ENCODE measurements around the gene MAP3K8. TPM values are rescaled to one million over a fixed set of nuclear protein-coding genes. Genes with fewer than 3 reads are reported as not detected.

MAP3K8 gene
- polyA plus RNA-seq, 1 donor from 2014 or later: 1.5 TPM

GRCh38 chr10:30415593-30415992 is 18.4 kb upstream of the MAP3K8 start:
- H3K9ac ChIP-seq (ENCODE audit: low read length): no peak overlapping the region
- no peak overlapping the region for H2AFZ ChIP-seq (ENCODE audit: low read depth, low read length)
- H3K4me3 ChIP-seq (ENCODE audit: low read length): no peak overlapping the region
- no peaks in the 10 kb centered on the region for H3K27me3 ChIP-seq (ENCODE audit: insufficient read depth, low read depth, low read length)
- H3K27ac ChIP-seq (ENCODE audit: low read length): no peak overlapping the region
- H3K36me3 ChIP-seq (ENCODE audit: insufficient read depth, low read length): no peaks in the 10 kb centered on the region
- no peaks in the 10 kb centered on the region for H4K20me1 ChIP-seq (ENCODE audit: insufficient read depth)
- H3F3A ChIP-seq (ENCODE audit: insufficient read depth, low read length, poor library complexity, severe bottlenecking): no peaks in the 10 kb centered on the region
- H3K9me3 ChIP-seq (ENCODE audit: low read length): no peaks in the 10 kb centered on the region
- H3K79me2 ChIP-seq (replicated peaks; ENCODE audit: insufficient read depth, low read length): no peaks in the 10 kb centered on the region
- no peak for TF ChIP-seq REST (IDR thresholded peaks at IDR 0.05; ENCODE audit: borderline replicate concordance)
- TF ChIP-seq RAD21 (conservative IDR thresholded peaks at IDR 0.05): no peak
- TF ChIP-seq MXI1 (conservative IDR thresholded peaks at IDR 0.05; ENCODE audit: poor library complexity, severe bottlenecking): no peak
- TF ChIP-seq SMC3 (conservative IDR thresholded peaks at IDR 0.05; ENCODE audit: poor library complexity): no peak
- TF ChIP-seq EP300 (conservative IDR thresholded peaks at IDR 0.05; ENCODE audit: poor library complexity, severe bottlenecking): no peak
- TF ChIP-seq POLR2AphosphoS5 (IDR thresholded peaks at IDR 0.05): no peak
- TF ChIP-seq CTCF (IDR thresholded peaks at IDR 0.05; ENCODE audit: poor library complexity, severe bottlenecking): no peak
- TF ChIP-seq EZH2 (IDR thresholded peaks at IDR 0.05; ENCODE audit: borderline replicate concordance, insufficient read depth, low read length, poor library complexity, severe bottlenecking): no peak
- TF ChIP-seq TAF1 (IDR thresholded peaks at IDR 0.05; ENCODE audit: low read depth): no peak
- no peak overlapping the region for H3K4me2 ChIP-seq (ENCODE audit: low read length)
- no peaks in the 10 kb centered on the region for H3K9me2 ChIP-seq (ENCODE audit: insufficient read depth, low read length)

GRCh38 chr10:30417301-30417700 is 16.7 kb upstream of the MAP3K8 start:
- TF ChIP-seq TAF1 (IDR thresholded peaks at IDR 0.05; ENCODE audit: low read depth) (no peak), CTCF (IDR thresholded peaks at IDR 0.05; ENCODE audit: poor library complexity, severe bottlenecking) (no peak), POLR2AphosphoS5 (IDR thresholded peaks at IDR 0.05) (no peak), EZH2 (IDR thresholded peaks at IDR 0.05; ENCODE audit: borderline replicate concordance, insufficient read depth, low read length, poor library complexity, severe bottlenecking) (no peak), REST (IDR thresholded peaks at IDR 0.05; ENCODE audit: borderline replicate concordance) (no peak), SMC3 (conservative IDR thresholded peaks at IDR 0.05; ENCODE audit: poor library complexity) (no peak), EP300 (conservative IDR thresholded peaks at IDR 0.05; ENCODE audit: poor library complexity, severe bottlenecking) (no peak), MXI1 (conservative IDR thresholded peaks at IDR 0.05; ENCODE audit: poor library complexity, severe bottlenecking) (no peak)
- H3F3A ChIP-seq (ENCODE audit: insufficient read depth, low read length, poor library complexity, severe bottlenecking): no peaks in the 10 kb centered on the region
- no peak overlapping the region for H3K4me2 ChIP-seq (ENCODE audit: low read length)
- H3K9me2 ChIP-seq (ENCODE audit: insufficient read depth, low read length): no peaks in the 10 kb centered on the region
- no peaks in the 10 kb centered on the region for H4K20me1 ChIP-seq (ENCODE audit: insufficient read depth)
- H3K27me3 ChIP-seq (ENCODE audit: insufficient read depth, low read depth, low read length): no peaks in the 10 kb centered on the region
- no peaks in the 10 kb centered on the region for H3K36me3 ChIP-seq (ENCODE audit: insufficient read depth, low read length)
- H3K27ac ChIP-seq (ENCODE audit: low read length): no peak overlapping the region
- no peak overlapping the region for H2AFZ ChIP-seq (ENCODE audit: low read depth, low read length)
- no peak overlapping the region for H3K4me3 ChIP-seq (ENCODE audit: low read length)
- no peak overlapping the region for H3K9ac ChIP-seq (ENCODE audit: low read length)
- no peaks in the 10 kb centered on the region for H3K79me2 ChIP-seq (replicated peaks; ENCODE audit: insufficient read depth, low read length)
- no peaks in the 10 kb centered on the region for H3K9me3 ChIP-seq (ENCODE audit: low read length)
